Calu3 (cell line): Measurements from ENCODE around the gene MAD2L1. TPM values are rescaled to one million over a fixed set of nuclear protein-coding genes. Genes with fewer than 3 reads are reported as not detected.

Experiments
- BruUV-seq: library from RNA; stranded (reverse); fragments of 400-500 nt; replicated peaks from 2 replicates; lab custom pipeline; 2021; lab: Mats Ljungman, UMichigan
- CTCF ChIA-PET: fragments of 300-600 bp; sonication (Branson Sonifier 250); formaldehyde crosslinking; loops from one replicate; lab custom pipeline; 2022; ENCODE audit warnings: antibody characterized with exemption; lab: Charles Lee
- DNase-seq: peaks from one replicate; pipeline ENCODE4 v3.0.0; 2022
- H3K27ac Mint-ChIP-seq: one replicate; pipeline ENCODE4 v1.8.0; 2022; ENCODE audit warnings: mixed read lengths; ENCODE audit not compliant: unreplicated experiment
- H3K27me3 Mint-ChIP-seq: one replicate; pipeline ENCODE4 v1.8.0; 2022; ENCODE audit warnings: mixed read lengths; ENCODE audit not compliant: unreplicated experiment
- H3K36me3 Mint-ChIP-seq: one replicate; pipeline ENCODE4 v1.8.0; 2022; ENCODE audit warnings: mild to moderate bottlenecking, moderate library complexity, mixed read lengths; ENCODE audit not compliant: insufficient read depth, unreplicated experiment
- H3K4me1 Mint-ChIP-seq: one replicate; pipeline ENCODE4 v1.8.0; 2022; ENCODE audit warnings: mild to moderate bottlenecking, low read depth, mixed read lengths; ENCODE audit not compliant: unreplicated experiment
- H3K4me3 Mint-ChIP-seq: one replicate; pipeline ENCODE4 v1.8.0; 2022; ENCODE audit warnings: mild to moderate bottlenecking, low read depth, moderate library complexity, mixed read lengths; ENCODE audit not compliant: unreplicated experiment
- H3K9me3 Mint-ChIP-seq: one replicate; pipeline ENCODE4 v1.8.0; 2022; ENCODE audit warnings: low read depth, mixed read lengths; ENCODE audit not compliant: unreplicated experiment
- intact Hi-C: fragments of 100-400 bp; cut with micrococcal nuclease; formaldehyde crosslinking; loops from one replicate; pipeline ENCODE4 v1.10.0; 2022; ENCODE audit not compliant: unreplicated experiment
- total RNA-seq: library from RNA; stranded (reverse); gene quantifications from 2 replicates; pipeline ENCODE4 v1.2.3, GENCODE V29; 2022
- TF ChIP-seq, protein P1 (sequence below): fragments of 200-600 bp; IDR thresholded peaks from one replicate; pipeline ENCODE4 v1.8.0; 2022; ENCODE audit warnings: antibody characterized with exemption; ENCODE audit not compliant: unreplicated experiment

The MAD2L1 gene
- total RNA-seq, 1 experiment from 2014 or later, result 42.9 TPM

DNA sequence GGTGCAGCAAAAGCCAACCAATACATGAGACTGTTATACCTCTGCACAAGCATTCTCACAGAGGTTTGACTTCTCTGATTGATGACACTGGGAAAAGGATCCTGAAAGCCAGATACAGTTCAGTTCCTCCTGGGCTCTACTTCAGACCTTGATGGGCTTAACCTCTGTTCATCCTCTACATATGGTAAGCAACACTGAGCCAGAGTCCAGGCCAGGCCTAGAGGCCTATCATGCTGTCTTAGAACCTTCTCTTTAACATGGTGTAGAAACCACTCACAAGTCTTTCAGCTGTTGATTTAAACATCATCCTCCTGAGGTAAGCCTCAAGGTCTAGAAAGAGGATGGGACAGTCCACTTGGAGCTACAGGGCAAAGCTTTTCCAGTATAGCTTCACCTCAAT, 9.2 kb downstream of the MAD2L1 start:
- peaks cover 4% of the 10 kb centered on the region for H3K36me3 Mint-ChIP-seq
- CTCF ChIA-PET, result no interaction called here
- intact Hi-C loops, result no loop called here
- H3K9me3 Mint-ChIP-seq, result no peaks in the 10 kb centered on the region
- H3K4me3 Mint-ChIP-seq, result no peak overlapping the region
- no peaks in the 10 kb centered on the region for H3K27me3 Mint-ChIP-seq
- DNase-seq, result no peak
- TF ChIP-seq, protein P1, sequence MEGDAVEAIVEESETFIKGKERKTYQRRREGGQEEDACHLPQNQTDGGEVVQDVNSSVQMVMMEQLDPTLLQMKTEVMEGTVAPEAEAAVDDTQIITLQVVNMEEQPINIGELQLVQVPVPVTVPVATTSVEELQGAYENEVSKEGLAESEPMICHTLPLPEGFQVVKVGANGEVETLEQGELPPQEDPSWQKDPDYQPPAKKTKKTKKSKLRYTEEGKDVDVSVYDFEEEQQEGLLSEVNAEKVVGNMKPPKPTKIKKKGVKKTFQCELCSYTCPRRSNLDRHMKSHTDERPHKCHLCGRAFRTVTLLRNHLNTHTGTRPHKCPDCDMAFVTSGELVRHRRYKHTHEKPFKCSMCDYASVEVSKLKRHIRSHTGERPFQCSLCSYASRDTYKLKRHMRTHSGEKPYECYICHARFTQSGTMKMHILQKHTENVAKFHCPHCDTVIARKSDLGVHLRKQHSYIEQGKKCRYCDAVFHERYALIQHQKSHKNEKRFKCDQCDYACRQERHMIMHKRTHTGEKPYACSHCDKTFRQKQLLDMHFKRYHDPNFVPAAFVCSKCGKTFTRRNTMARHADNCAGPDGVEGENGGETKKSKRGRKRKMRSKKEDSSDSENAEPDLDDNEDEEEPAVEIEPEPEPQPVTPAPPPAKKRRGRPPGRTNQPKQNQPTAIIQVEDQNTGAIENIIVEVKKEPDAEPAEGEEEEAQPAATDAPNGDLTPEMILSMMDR, result no peak
- no peak overlapping the region for H3K27ac Mint-ChIP-seq
- H3K4me1 Mint-ChIP-seq, result peaks cover 17% of the 10 kb centered on the region
- BruUV-seq, result no TSS peak

DNA sequence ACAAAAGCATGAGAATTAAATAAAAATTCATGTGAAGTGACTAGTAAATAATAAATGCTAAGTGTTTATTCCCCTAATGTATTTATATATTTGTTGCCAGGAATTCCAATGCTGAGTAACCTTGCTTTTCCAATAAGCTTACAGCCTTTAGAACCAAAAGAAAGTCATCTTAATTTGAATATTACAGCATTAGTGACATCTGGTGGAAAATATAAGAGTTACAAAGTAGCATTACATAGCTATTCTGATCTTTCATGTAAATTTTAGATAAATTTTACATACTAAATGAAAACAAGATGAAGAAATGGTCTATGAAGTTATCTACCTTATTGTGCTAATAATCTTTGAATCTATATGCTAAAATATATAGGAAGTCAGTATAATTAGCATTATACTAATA, 10.4 kb downstream of the MAD2L1 start:
- Mint-ChIP-seq H3K27ac (no peak overlapping the region), H3K9me3 (no peaks in the 10 kb centered on the region), H3K4me3 (no peak overlapping the region), H3K27me3 (no peaks in the 10 kb centered on the region), H3K4me1 (peaks cover 10% of the 10 kb centered on the region), H3K36me3 (no peaks in the 10 kb centered on the region)
- DNase-seq, result no peak
- TF ChIP-seq, protein P1, result no peak
- CTCF ChIA-PET, result interaction anchor here (0.6 to 1.5 kb wide), 5 partner anchors 270 to 691 kb away, joined by 3 to 6 read pairs (median 4); partner anchors contain the start of gene PDE5A
- intact Hi-C loops, result no loop called here
- no TSS peak for BruUV-seq

DNA sequence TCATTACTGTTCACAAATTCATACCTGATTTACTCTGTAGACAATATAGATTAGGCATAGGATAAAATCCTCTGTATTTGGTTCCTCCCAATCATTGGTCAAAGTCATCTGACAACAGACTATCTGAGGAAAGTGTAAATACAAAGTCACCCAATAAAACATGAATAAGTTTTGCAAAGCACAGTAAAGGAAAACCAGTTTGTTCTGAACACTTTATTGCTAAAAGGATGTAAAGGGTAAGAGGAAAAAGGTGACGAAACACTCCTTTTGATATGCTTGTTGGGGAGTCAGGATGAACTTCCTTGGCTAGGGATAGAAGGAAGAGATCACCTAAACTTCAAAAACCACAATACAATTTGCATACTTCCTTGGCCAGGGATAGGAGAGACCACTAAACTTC, 10.9 kb downstream of the MAD2L1 start:
- no TSS peak for BruUV-seq
- intact Hi-C loops, result no loop called here
- no peaks in the 10 kb centered on the region for H3K9me3 Mint-ChIP-seq
- H3K27me3 Mint-ChIP-seq, result no peaks in the 10 kb centered on the region
- H3K27ac Mint-ChIP-seq, result no peak overlapping the region
- peaks cover 10% of the 10 kb centered on the region for H3K4me1 Mint-ChIP-seq
- DNase-seq, result no peak
- no peak overlapping the region for H3K4me3 Mint-ChIP-seq
- TF ChIP-seq, protein P1, result no peak
- CTCF ChIA-PET, result interaction anchor here (0.6 to 1.5 kb wide), 4 partner anchors 334 to 690 kb away, joined by 3 to 6 read pairs (median 4); partner anchors contain the start of gene PDE5A
- H3K36me3 Mint-ChIP-seq, result no peaks in the 10 kb centered on the region

DNA sequence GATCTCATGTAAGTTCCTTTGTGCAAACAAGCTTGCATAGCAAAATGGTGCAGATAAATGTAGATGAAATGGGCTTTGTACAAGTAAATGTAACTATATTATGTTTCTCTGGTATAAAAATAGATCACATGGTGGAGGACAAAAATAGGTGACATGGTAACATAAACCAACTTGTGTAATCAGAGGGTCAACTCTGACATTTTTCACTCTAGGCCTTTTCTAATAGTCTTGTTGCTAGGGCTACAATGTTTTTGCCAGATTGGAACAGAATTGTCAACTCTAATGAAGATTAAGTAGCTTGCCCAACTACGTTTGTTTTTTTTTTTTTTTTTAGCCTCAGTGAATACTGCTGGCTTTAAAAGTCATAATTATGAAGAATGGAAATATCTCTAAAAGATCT, 11.5 kb downstream of the MAD2L1 start:
- CTCF ChIA-PET, result interaction anchor here (1.5 kb wide), 1 partner anchor 426 kb away, joined by 4 read pairs; the partner anchor contains the start of gene PDE5A
- intact Hi-C loops, result no loop called here
- Mint-ChIP-seq H3K27ac (no peak overlapping the region), H3K36me3 (no peaks in the 10 kb centered on the region), H3K27me3 (no peaks in the 10 kb centered on the region), H3K4me3 (no peak overlapping the region), H3K9me3 (no peaks in the 10 kb centered on the region), H3K4me1 (peaks cover 10% of the 10 kb centered on the region)
- TF ChIP-seq, protein P1, result no peak
- no peak for DNase-seq
- no TSS peak for BruUV-seq
